Endodermal cell (in vitro differentiated cells): ENCODE results near the gene FPR3. TPM values are rescaled to one million over a fixed set of nuclear protein-coding genes. Genes with fewer than 3 reads are reported as not detected.

Source experiments
- DNase-seq: peaks from one replicate; pipeline ENCODE4 v3.0.0-alpha.2; 2017
- H3K27ac ChIP-seq: 2 replicates; pipeline ENCODE4 v1.5.1; 2013; ENCODE audit warnings: mild to moderate bottlenecking, low read depth, low read length, moderate library complexity
- H3K27me3 ChIP-seq: 2 replicates; pipeline ENCODE4 v1.6.1; 2013; ENCODE audit warnings: mild to moderate bottlenecking, low read length, moderate library complexity; ENCODE audit not compliant: insufficient read depth, control insufficient read depth, poor library complexity, severe bottlenecking
- H3K36me3 ChIP-seq: 2 replicates; pipeline ENCODE4 v1.7.0; 2013; ENCODE audit warnings: mild to moderate bottlenecking, low read length, moderate library complexity; ENCODE audit not compliant: control insufficient read depth, insufficient read depth
- H3K4me1 ChIP-seq: one replicate; pipeline ENCODE4 v1.7.0; 2013; ENCODE audit warnings: low read length; ENCODE audit not compliant: control insufficient read depth, insufficient read depth
- H3K4me3 ChIP-seq: 2 replicates; pipeline ENCODE4 v1.5.1; 2013; ENCODE audit warnings: mild to moderate bottlenecking, low read length, moderate library complexity
- H3K9ac ChIP-seq: 2 replicates; pipeline ENCODE4 v1.6.1; 2013; ENCODE audit warnings: mild to moderate bottlenecking, low read length, moderate library complexity; ENCODE audit not compliant: poor library complexity, severe bottlenecking; ENCODE audit errors: extremely low read depth
- H3K9me3 ChIP-seq: 2 replicates; pipeline ENCODE4 v1.6.1; 2013; ENCODE audit warnings: mild to moderate bottlenecking, low read length, moderate library complexity; ENCODE audit not compliant: control insufficient read depth
- H3K27ac Mint-ChIP-seq: 2 replicates; pipeline ENCODE4 v1.8.0; 2020; ENCODE audit warnings: mixed read lengths
- H3K27me3 Mint-ChIP-seq: 2 replicates; pipeline ENCODE4 v1.8.0; 2021; ENCODE audit warnings: mild to moderate bottlenecking, mixed read lengths; ENCODE audit not compliant: insufficient read depth
- H3K36me3 Mint-ChIP-seq: 2 replicates; pipeline ENCODE4 v1.8.0; 2020; ENCODE audit warnings: low read depth, mixed read lengths
- H3K4me1 Mint-ChIP-seq: 2 replicates; pipeline ENCODE4 v1.8.0; 2020; ENCODE audit warnings: mixed read lengths
- H3K4me3 Mint-ChIP-seq: 2 replicates; pipeline ENCODE4 v1.8.0; 2020; ENCODE audit warnings: mild to moderate bottlenecking, moderate library complexity, mixed read lengths
- H3K9me3 Mint-ChIP-seq: 2 replicates; pipeline ENCODE4 v1.8.0; 2020; ENCODE audit warnings: mild to moderate bottlenecking, mixed read lengths
- WGBS, 2 experiments: methylation state at CpG; one replicate each; pipeline versions ENCODE4 v1.1.5 to v1.1.7; 2013; ENCODE audit warnings: missing lambda C conversion rate in 2 of 2, mixed read lengths in 1 of 2; ENCODE audit not compliant: insufficient coverage in 1 of 2, insufficient read length in 1 of 2; 5-methylcytosine and 5-hydroxymethylcytosine counted together
- total RNA-seq, 2 donors: library from RNA; stranded (reverse); fragmentation: NEBNext Ultra II Directional in 1 of 2; extraction: Animal tissue kit (Norgen Biotek cat#: 25700) in 1 of 2; gene quantifications; 2 replicates in 1 of 2; 3 replicates in 1 of 2; pipeline ENCODE4 v1.2.1, GENCODE V29; 2021
- TF ChIP-seq, protein P1 (sequence below): fragments of 200-600 bp; sonication (generic); conservative IDR thresholded peaks from 2 replicates; pipeline ENCODE4 v1.5.0; 2021; ENCODE audit warnings: antibody characterized with exemption, mild to moderate bottlenecking

Gene FPR3
- total RNA-seq, 2 donors from 2014 or later = not detected

- TF ChIP-seq, protein P1, sequence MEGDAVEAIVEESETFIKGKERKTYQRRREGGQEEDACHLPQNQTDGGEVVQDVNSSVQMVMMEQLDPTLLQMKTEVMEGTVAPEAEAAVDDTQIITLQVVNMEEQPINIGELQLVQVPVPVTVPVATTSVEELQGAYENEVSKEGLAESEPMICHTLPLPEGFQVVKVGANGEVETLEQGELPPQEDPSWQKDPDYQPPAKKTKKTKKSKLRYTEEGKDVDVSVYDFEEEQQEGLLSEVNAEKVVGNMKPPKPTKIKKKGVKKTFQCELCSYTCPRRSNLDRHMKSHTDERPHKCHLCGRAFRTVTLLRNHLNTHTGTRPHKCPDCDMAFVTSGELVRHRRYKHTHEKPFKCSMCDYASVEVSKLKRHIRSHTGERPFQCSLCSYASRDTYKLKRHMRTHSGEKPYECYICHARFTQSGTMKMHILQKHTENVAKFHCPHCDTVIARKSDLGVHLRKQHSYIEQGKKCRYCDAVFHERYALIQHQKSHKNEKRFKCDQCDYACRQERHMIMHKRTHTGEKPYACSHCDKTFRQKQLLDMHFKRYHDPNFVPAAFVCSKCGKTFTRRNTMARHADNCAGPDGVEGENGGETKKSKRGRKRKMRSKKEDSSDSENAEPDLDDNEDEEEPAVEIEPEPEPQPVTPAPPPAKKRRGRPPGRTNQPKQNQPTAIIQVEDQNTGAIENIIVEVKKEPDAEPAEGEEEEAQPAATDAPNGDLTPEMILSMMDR = no peak
- Mint-ChIP-seq H3K27ac (no peak overlapping the region), H3K36me3 (no peaks in the 10 kb centered on the region), H3K9me3 (peaks cover 2% of the 10 kb centered on the region), H3K4me1 (no peaks in the 10 kb centered on the region), H3K27me3 (peaks cover 31% of the 10 kb centered on the region), H3K4me3 (no peak overlapping the region)
- Histone ChIP-seq H3K27ac (no peak overlapping the region), H3K9me3 (no peaks in the 10 kb centered on the region), H3K9ac (no peak overlapping the region), H3K27me3 (peaks cover 28% of the 10 kb centered on the region), H3K4me3 (no peak overlapping the region), H3K4me1 (no peaks in the 10 kb centered on the region), H3K36me3 (no peaks in the 10 kb centered on the region)
- DNase-seq = no peak
- 59 to 72% methylated on average over 4 to 6 of the region's 6 CpGs for WGBS, 2 experiments
Measured at GRCh38 chr19:51784109-51784785, 10.7 kb upstream of the FPR3 start.

GRCh38 chr19:51784922-51785690, 9.9 kb upstream of the FPR3 start:
- H3K9ac ChIP-seq = no peak overlapping the region
- no peaks in the 10 kb centered on the region for H3K36me3 Mint-ChIP-seq
- WGBS, 2 experiments = 79 to 82% methylated on average over 5 of the region's 6 CpGs

DNA sequence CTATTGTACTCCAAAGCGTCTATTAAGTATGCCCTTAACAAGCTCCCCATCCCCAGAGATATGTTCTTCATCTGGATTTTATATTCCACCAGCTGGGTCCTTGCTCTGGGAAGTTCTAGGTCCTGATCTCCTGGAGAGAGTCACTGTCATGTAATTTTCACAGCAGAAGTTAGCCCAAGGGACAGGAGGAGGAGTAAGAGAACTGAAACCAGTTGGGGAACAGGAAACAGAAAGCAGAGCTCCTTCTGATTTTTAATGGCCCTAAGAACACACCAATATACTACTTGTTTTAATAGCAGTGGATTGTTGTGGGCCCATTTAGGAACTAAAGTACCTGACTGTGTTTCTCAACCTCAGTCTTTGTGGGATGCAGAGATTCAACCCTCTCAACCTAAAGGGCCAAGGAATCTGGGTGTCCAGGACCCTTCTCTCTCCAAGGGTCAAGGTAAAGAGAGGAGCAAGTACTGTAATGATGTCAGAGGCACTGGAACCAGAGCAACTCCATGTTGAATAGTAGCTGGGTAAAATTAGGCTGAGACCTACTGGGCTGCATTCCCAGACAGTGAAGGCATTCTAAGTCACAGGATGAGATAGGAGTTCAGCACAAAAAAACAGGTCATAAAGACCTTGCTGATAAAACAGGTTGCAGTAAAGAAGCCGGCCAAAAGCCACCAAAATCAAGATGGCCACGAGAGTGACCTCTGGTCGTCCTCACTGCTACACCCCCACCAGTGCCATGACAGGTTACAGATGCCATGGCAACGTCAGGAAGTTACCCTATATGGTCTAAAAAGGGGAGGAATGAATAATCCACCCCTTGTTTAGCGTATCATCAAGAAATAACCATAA, 8.1 kb upstream of the FPR3 start:
- 61 to 80% methylated on average over 3 to 6 of the region's 6 CpGs for WGBS, 2 experiments
- peaks cover 9% of the 10 kb centered on the region for H3K27me3 Mint-ChIP-seq
- peaks cover 6% of the 10 kb centered on the region for H3K27me3 ChIP-seq
- H3K4me3 ChIP-seq = no peak overlapping the region
- H3K4me1 ChIP-seq = no peaks in the 10 kb centered on the region
- no peak overlapping the region for H3K27ac Mint-ChIP-seq
- peaks cover 4% of the 10 kb centered on the region for H3K9me3 Mint-ChIP-seq
- no peak overlapping the region for H3K4me3 Mint-ChIP-seq
- H3K27ac ChIP-seq = no peak overlapping the region
- no peaks in the 10 kb centered on the region for H3K9me3 ChIP-seq
- H3K9ac ChIP-seq = no peak overlapping the region
- no peaks in the 10 kb centered on the region for H3K36me3 ChIP-seq
- no peaks in the 10 kb centered on the region for H3K4me1 Mint-ChIP-seq
- H3K36me3 Mint-ChIP-seq = no peaks in the 10 kb centered on the region
- TF ChIP-seq, protein P1 = no peak
- no peak for DNase-seq

More at GRCh38 chr19:51784922-51785690, 9.9 kb upstream of the FPR3 start:
- DNase-seq = no peak
- no peak overlapping the region for H3K4me3 Mint-ChIP-seq
- TF ChIP-seq, protein P1 = no peak
- Histone ChIP-seq H3K27ac (no peak overlapping the region), H3K4me3 (no peak overlapping the region), H3K9me3 (no peaks in the 10 kb centered on the region), H3K4me1 (no peaks in the 10 kb centered on the region), H3K36me3 (no peaks in the 10 kb centered on the region), H3K27me3 (peaks cover 23% of the 10 kb centered on the region)
- no peak overlapping the region for H3K27ac Mint-ChIP-seq
- H3K4me1 Mint-ChIP-seq = no peaks in the 10 kb centered on the region
- H3K27me3 Mint-ChIP-seq = peaks cover 23% of the 10 kb centered on the region
- H3K9me3 Mint-ChIP-seq = peaks cover 4% of the 10 kb centered on the region
